ENCODE measurements around the gene MED12L.

MED12L gene

DNA sequence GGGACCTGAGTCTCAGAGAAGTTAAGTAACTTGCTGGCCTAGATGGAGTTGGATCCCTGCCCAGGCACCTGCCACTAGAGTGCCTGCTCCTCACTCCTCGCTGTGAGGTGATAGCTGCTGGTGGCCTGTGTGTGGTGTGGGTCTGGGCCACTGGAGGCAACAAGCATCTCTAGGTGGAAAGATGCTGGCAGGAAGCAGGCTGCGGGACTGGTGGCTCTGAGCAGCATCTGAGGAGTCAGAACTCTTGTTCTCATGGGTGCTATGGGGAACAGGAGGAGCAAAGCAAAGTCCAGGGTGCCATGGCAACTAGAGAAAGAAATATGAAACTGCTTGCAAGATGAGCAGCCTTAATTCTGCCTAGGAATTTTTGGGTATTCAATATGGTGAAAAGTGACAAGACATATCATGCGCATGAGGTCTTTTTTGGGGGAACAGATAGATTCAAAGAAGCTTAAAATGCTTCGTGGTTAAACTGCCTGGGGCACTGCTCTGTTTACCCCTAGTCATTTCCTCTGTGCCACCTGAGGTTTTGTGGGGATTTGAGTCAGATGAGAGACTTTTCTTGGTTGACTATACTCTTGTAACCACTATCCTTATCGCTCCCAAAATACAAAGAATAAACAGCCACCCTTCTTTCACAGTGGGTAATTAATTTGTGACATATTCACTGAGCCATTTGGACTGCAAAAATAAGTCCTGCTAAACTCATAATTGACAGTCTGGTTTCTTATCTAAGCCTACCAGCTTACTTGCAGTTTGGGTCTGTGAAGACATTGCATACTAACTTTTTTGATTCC, 50.3 kb downstream of the MED12L start:
- CTCF ChIA-PET, result interaction anchor here (1.3 to 2.3 kb wide), 2 partner anchors 10 to 126 kb away, joined by 5 to 9 read pairs; no protein-coding TSS in a partner anchor
- H3K4me3 ChIP-seq (ENCODE audit: low read depth, low read length), result no peak overlapping the region
- TF ChIP-seq, protein P1, sequence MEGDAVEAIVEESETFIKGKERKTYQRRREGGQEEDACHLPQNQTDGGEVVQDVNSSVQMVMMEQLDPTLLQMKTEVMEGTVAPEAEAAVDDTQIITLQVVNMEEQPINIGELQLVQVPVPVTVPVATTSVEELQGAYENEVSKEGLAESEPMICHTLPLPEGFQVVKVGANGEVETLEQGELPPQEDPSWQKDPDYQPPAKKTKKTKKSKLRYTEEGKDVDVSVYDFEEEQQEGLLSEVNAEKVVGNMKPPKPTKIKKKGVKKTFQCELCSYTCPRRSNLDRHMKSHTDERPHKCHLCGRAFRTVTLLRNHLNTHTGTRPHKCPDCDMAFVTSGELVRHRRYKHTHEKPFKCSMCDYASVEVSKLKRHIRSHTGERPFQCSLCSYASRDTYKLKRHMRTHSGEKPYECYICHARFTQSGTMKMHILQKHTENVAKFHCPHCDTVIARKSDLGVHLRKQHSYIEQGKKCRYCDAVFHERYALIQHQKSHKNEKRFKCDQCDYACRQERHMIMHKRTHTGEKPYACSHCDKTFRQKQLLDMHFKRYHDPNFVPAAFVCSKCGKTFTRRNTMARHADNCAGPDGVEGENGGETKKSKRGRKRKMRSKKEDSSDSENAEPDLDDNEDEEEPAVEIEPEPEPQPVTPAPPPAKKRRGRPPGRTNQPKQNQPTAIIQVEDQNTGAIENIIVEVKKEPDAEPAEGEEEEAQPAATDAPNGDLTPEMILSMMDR (IDR thresholded peaks at IDR 0.05; ENCODE audit: insufficient read depth, low read length, missing control alignments), result no peak
- POLR2A ChIA-PET, result no interaction called here
- no peak for DNase-seq (ENCODE audit: low read depth, low spot score)

DNA sequence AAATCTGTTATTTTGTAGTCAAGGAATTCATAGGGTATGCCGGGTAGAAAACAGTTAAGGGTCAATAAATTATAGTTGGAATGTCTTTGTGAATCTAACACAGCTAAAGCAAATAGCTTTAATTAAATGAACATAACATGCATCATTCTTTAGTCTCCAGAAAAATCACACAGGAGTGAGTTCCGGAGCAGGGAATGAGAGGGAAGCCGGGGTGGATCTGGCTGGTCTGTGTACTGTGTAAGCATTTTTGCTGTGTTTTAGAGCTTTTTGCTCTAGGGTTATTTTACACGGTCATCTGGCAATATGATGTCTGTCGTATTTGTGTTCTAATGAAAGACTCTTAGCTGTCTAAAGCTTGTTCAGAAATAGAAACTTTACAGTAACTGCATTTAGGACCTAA, 57.5 kb downstream of the MED12L start:
- no peak overlapping the region for H3K4me3 ChIP-seq (ENCODE audit: low read depth, low read length)
- ChIA-PET CTCF (interaction anchor here (0.9 to 8.2 kb wide), 11 partner anchors 8 to 355 kb away, joined by 3 to 219 read pairs (median 5); no protein-coding TSS in a partner anchor), POLR2A (no interaction called here)
- TF ChIP-seq, protein P1 (IDR thresholded peaks at IDR 0.05; ENCODE audit: insufficient read depth, low read length, missing control alignments), result no peak
- DNase-seq (ENCODE audit: low read depth, low spot score), result no peak

DNA sequence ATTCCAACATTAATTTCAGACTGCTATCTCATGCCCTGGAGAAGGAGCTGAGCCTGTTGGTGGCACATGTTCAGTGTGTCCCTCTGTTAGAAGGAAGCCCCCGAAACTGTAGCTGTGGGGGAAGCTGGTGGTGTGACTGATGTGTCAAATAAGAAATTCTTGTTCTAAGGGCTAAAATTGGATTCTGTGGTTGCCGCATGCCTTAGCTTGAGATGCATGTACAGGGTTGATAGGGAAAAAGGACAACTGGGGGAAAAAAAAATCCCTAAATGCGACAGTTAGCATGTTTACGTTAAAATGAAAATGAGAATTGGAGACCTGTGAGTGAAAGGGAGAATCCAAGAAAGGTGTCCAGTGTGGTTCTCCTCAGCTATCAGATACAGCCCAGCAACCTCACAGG, 58.6 kb downstream of the MED12L start:
- no peak overlapping the region for H3K4me3 ChIP-seq (ENCODE audit: low read depth, low read length)
- ChIA-PET CTCF (interaction anchor here (1.3 to 8.2 kb wide), 5 partner anchors 10 to 133 kb away, joined by 3 to 219 read pairs (median 8); partner anchors contain the start of gene MED12L), POLR2A (no interaction called here)
- no peak for DNase-seq (ENCODE audit: low read depth, low spot score)
- TF ChIP-seq, protein P1 (IDR thresholded peaks at IDR 0.05; ENCODE audit: insufficient read depth, low read length, missing control alignments), result no peak

DNA sequence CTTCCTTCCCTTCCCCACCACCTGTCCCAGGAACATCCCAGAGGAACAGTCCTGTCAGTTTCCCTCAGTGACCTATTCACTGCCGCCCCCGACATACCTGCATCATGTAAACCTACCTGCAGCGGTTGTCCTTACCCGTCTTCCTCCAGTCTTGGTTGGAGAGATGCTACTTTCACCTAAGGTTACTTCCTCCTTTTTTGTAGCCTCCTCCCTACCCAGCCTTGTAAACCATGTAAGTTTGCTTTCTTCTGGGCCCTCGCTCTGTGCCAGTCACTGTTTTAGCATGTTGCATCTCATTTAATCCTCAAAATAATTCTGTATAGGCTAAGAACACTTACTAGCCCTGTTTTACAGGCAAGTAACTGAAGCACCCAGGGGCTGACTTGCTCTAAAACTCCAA, 59.3 kb downstream of the MED12L start:
- CTCF ChIA-PET, result interaction anchor here (1.1 to 8.2 kb wide), 11 partner anchors 9 to 437 kb away, joined by 3 to 219 read pairs (median 8); partner anchors contain the start of gene MED12L
- no peak for DNase-seq (ENCODE audit: low read depth, low spot score)
- POLR2A ChIA-PET, result no interaction called here
- H3K4me3 ChIP-seq (ENCODE audit: low read depth, low read length), result no peak overlapping the region
- TF ChIP-seq, protein P1 (IDR thresholded peaks at IDR 0.05; ENCODE audit: insufficient read depth, low read length, missing control alignments), result no peak

DNA sequence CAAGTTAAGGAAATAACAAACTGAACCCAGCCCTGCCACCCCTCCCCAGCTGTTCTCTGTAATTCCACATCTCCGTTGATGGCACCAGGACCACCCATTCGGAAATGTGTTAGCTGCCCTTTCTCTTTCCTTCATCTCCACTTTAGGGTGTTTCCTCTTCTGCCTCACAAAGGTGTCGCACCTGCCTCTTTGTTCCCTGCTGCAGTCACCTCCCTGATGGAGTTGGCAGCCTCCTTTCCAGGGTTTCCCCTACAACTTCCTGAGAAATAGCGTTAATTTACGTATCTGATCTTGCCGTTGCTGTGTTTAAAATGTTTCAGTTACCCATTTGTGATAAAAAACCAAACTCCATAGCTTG, 60.2 kb downstream of the MED12L start:
- TF ChIP-seq, protein P1 (IDR thresholded peaks at IDR 0.05; ENCODE audit: insufficient read depth, low read length, missing control alignments), result no peak
- no peak for DNase-seq (ENCODE audit: low read depth, low spot score)
- ChIA-PET POLR2A (no interaction called here), CTCF (interaction anchor here (0.8 to 8.2 kb wide), 24 partner anchors 10 to 617 kb away, joined by 3 to 219 read pairs (median 6); partner anchors contain the start of gene MED12L)
- H3K4me3 ChIP-seq (ENCODE audit: low read depth, low read length), result no peak overlapping the region

DNA sequence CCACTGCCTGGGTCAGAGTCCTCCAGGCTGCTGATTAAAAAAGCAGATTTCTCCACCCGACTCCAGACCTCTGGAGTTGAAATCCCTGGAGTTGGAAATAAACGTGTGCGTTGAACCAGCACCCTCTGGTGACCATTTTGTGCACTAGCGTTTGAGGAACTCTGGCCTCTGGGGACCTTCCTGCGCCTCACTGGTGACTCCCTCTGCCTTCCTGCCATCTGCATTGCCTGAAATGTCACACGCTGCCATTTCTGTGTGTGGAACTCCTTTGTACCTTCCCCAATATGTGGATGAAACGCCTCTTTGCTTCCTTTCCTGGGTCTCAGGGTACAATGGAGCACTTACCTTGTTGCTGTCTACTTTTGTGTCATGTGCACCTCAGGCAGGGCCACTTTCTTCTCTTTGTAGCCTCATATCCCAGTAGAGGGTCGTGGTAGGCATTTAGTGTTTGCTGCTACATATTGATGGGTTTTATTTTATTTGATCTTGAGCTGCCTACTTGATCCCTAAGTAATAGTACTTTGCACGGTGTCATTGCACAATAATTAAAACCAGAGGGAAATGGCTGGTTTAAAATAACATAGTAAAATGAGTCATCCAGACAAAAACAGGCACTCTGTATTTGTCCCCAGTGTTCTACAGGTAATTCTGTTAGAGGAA, 60.7 kb downstream of the MED12L start:
- TF ChIP-seq, protein P1 (IDR thresholded peaks at IDR 0.05; ENCODE audit: insufficient read depth, low read length, missing control alignments), result peak; percentile 79
- no peak overlapping the region for H3K4me3 ChIP-seq (ENCODE audit: low read depth, low read length)
- POLR2A ChIA-PET, result no interaction called here
- CTCF ChIA-PET, result interaction anchor here (0.6 to 8.2 kb wide), 33 partner anchors 8 to 618 kb away, joined by 3 to 219 read pairs (median 5); partner anchors contain the start of gene MED12L
- DNase-seq (ENCODE audit: low read depth, low spot score), result no peak

All from AG04449 (cell line).